Spleen (tissue), 7 donors: ENCODE data around the gene DAB2.

Experiments used
- POLR2A ChIP-seq, 3 donors: fragments of 450-650 bp; IDR thresholded peaks; one replicate each; pipeline ENCODE4 v1.5.1; 2017; ENCODE audit warnings: antibody characterized with exemption in 3 of 3, mild to moderate bottlenecking in 1 of 3
- TF ChIP-seq, protein P1 (sequence below), 11 experiments: fragments of 200-600 bp in 7 of 11; fragments of 450-650 bp in 4 of 11; sonication (generic) in 4 of 11; IDR thresholded peaks in 8 of 11; conservative IDR thresholded peaks in 3 of 11; 1 replicate in 7 of 11; 2 replicates in 4 of 11; pipeline versions ENCODE4 v1.4.0 to v1.8.0; 2016 to 2021; ENCODE audit warnings: antibody characterized with exemption in 11 of 11, inconsistent platforms in 4 of 11, mild to moderate bottlenecking in 1 of 11
- donor health status: DM: no; HTN: no; CAD: no; lungs with moderate emphysema.
- donor health status: DM: no; HTN: no; CAD: no.
- donor health status: DM: no; HTN: no; CAD: no.

DNA sequence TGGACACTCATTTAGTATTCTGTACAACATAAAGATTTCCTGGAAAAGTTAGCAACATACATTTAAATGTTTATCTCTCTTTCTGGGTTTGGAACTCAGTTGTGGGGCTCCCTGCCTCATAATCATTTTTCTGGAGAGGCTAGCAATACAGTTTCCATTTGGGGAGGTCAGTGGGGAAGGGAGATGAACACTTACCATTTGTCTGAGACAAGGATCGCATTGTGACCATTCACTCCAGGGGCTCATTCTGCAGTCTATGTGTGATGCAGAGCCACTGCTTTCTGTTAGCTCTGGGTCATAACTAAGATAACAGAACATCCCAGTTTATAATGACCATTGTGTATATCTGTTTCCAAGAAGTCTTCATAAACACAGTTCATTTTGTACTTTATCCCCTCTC is 82.9 kb downstream of the DAB2 start:
- no peak for TF ChIP-seq POLR2A (IDR thresholded peaks at IDR 0.05)
- TF ChIP-seq, protein P1, sequence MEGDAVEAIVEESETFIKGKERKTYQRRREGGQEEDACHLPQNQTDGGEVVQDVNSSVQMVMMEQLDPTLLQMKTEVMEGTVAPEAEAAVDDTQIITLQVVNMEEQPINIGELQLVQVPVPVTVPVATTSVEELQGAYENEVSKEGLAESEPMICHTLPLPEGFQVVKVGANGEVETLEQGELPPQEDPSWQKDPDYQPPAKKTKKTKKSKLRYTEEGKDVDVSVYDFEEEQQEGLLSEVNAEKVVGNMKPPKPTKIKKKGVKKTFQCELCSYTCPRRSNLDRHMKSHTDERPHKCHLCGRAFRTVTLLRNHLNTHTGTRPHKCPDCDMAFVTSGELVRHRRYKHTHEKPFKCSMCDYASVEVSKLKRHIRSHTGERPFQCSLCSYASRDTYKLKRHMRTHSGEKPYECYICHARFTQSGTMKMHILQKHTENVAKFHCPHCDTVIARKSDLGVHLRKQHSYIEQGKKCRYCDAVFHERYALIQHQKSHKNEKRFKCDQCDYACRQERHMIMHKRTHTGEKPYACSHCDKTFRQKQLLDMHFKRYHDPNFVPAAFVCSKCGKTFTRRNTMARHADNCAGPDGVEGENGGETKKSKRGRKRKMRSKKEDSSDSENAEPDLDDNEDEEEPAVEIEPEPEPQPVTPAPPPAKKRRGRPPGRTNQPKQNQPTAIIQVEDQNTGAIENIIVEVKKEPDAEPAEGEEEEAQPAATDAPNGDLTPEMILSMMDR (IDR thresholded peaks at IDR 0.05 in 8 of 11, conservative IDR thresholded peaks at IDR 0.05 in 3 of 11), result no peak
